HG02642 (cell line): Measurements from ENCODE around the gene STEAP1B.
A peak's percentile ranks its signal among the peaks of the same experiment; 100 is the strongest.
"Not testable (repeated sequence)": the region's sequence is repeated elsewhere in the genome, so short reads cannot be mapped to it uniquely, and the experiment has no call there.

ENCODE experiments used
- ATAC-seq: cut with Tn5 transposase; IDR thresholded peaks from one replicate; pipeline ENCODE4 v1.9.1; 2021; ENCODE audit warnings: mild to moderate bottlenecking; ENCODE audit not compliant: unreplicated experiment, poor library complexity

The STEAP1B gene

GRCh38 chr7:22499888-22500689, at the start of gene STEAP1B:
Gene STEAP1B, minus strand, starts transcription at chr7:22500188. Its CDS starts 5,333 bp downstream, at chr7:22494855.
- ATAC-seq, result peak; percentile 98

GRCh38 chr7:22549051-22549450, 49.1 kb upstream of the STEAP1B start:
- ATAC-seq, result no peak

- no peak for ATAC-seq
Observed at GRCh38 chr7:22548313-22548712, 48.3 kb upstream of the STEAP1B start.

- no peak for ATAC-seq
Observed at GRCh38 chr7:22546769-22547168, 46.8 kb upstream of the STEAP1B start.

DNA sequence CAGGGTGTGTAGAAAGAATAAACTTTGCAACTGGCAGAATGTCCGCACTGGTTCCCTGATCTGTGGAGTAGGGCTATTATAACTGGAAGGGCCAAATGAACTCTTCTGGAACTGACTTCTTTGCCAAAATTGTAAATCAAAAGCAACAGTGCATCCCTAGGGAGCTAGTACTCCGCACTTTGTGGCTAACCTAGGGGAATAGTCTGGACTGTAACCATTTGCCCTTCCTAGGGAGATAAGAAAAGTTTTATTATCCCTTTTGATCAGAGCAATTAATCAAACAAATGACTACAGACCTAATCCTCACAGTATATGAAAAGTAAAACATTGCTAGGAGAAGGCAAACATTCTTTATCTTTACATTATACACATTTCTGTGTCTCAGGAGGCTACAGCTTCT, 45.5 kb upstream of the STEAP1B start:
- no peak for ATAC-seq

DNA sequence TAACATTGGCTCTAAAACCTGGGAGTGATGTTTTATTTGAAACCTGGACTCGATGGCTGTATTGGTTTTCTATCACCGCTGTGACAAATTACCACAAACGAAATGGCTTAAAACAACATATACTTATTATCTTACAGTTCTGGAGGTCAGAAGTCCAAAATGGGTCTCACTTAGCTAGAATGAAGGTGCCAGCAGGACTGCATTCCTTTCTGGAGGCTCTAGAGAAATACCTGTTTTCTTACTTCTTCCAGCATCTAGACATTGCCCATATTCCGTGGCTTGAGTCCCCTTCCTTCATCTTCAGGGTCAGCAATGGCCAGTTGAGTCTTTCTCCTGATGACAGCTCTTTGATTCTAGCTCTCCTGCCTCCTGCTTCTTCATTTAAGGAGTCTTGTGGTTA, 44.3 kb upstream of the STEAP1B start:
- no peak for ATAC-seq

DNA sequence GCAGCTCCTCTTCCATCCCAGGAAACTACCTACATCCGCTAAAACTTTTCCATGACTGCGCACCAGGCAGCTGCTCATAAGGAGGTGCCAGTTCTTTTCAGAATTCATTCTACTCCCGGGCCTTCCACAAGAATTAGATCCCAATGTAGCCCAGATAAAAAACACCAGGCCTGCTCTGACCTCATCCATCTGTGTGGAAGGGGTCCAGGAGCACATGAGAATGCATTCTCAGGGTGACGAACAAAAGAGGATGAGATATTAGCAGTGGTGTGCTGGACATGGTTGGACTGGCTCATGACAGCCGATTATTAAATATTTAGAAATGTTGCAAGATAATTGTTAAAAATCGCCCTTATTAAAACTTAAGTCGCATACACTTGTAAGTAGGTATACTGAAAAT, 43.2 kb upstream of the STEAP1B start:
- ATAC-seq, result no peak

GRCh38 chr7:22542669-22543068, 42.7 kb upstream of the STEAP1B start:
- ATAC-seq, result no peak

- no peak for ATAC-seq
Observed at GRCh38 chr7:22542254-22542653, 42.3 kb upstream of the STEAP1B start.

- no peak for ATAC-seq
Observed at GRCh38 chr7:22541789-22542188, 41.8 kb upstream of the STEAP1B start.

DNA sequence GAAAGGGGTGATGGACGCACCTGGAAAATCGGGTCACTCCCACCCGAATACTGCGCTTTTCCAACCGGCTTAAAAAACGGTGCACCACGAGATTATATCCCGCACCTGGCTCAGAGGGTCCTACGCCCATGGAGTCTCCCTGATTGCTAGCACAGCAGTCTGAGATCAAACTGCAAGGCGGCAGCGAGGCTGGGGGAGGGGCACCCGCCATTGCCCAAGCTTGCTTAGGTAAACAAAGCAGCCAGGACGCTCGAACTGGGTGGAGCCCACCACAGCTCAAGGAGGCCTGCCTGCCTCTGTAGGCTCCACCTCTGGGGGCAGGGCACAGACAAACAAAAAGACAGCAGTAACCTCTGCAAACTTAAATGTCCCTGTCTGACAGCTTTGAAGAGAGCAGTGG, 28.5 kb upstream of the STEAP1B start:
- ATAC-seq, result not testable (repeated sequence)

DNA sequence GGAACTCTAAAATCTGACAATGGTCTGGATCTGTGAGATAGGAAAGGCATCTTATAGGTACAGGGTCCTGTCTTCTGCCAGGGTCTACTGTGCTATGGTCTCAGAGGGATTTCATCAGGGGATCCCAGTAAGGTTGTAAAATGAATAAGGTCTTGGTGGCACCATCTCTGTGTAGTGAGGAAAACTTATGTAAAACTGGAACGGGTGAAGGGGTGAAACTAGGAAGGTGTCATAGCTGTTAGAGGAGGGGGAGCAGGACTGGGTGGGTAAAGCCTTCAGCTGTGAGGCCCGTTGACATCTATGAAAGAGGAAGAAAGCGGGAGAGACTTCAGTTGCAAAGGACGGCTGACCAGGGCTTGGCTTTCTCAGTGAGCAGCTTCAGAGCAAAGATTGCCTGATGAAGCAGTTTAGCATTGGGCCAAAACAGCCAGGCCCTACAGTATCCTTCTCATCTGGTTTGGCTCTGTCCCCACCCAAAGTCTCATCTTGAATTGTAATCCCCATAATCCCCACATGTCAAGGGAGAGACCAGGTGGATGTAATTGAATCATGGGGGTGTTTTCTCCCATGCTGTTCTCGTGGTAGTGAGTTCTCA, 24.5 kb upstream of the STEAP1B start:
- not testable (repeated sequence) for ATAC-seq

- ATAC-seq, result not testable (repeated sequence)
Observed at GRCh38 chr7:22523478-22524352, 23.7 kb upstream of the STEAP1B start.

DNA sequence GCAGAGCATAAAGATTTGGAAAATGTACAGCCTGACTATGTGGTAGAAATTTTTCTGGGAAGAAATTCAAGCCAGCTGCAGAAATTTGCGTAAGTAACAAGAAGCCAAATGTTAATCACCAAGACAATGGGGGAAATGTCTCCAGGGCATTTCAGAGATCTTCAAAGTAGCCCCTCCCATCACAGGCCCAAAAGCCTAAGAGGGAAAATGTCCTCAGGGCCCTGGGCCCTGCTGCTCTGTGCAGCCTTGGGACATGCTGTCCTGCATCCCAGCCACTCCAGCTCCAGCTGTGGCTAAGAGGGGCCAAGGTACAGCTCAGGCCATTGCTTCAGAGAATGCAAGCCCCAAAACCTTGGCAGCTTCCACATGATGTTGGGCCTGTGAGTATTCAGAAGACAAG, 19.6 kb upstream of the STEAP1B start:
- not testable (repeated sequence) for ATAC-seq

GRCh38 chr7:22516950-22517349, 17.0 kb upstream of the STEAP1B start:
- ATAC-seq, result not testable (repeated sequence)

DNA sequence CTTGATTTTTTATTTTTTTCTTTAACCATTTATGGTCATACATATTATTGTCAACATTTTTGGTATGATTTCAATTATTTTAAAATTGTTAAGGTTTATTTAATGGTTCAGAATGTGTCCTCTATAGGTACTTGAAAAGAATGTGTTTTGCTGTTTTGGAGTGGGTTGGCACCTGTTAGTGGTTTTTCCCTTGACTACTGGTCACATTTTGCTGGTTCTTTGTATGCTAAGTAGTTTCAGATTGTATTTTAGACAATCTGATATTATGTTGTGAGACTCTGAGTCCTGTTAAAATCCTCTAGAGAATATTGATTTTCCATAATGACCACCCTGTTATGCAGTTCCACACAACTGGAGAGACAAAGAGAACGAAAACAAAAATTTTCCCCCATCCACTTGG, 15.0 kb upstream of the STEAP1B start:
- ATAC-seq, result not testable (repeated sequence)

DNA sequence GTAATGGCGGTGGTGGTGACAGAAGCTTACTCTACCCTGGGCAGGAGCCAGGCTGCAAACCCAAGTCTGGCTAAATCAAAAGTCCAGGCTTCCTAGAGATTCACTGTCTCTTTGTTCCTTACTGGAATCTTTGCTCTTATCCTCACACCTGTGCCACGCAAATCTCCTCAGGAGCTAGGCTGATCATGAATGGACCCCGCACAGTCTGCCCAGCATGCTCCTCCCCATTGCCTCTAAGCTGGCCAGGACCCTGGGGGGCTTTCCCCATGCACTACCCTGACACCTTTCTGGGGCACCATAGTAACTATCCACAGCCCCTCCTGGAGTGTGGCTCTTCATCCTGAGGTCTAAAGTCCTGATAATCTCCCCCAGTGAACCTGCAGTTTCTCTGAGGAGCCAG, 7.3 kb upstream of the STEAP1B start:
- not testable (repeated sequence) for ATAC-seq

DNA sequence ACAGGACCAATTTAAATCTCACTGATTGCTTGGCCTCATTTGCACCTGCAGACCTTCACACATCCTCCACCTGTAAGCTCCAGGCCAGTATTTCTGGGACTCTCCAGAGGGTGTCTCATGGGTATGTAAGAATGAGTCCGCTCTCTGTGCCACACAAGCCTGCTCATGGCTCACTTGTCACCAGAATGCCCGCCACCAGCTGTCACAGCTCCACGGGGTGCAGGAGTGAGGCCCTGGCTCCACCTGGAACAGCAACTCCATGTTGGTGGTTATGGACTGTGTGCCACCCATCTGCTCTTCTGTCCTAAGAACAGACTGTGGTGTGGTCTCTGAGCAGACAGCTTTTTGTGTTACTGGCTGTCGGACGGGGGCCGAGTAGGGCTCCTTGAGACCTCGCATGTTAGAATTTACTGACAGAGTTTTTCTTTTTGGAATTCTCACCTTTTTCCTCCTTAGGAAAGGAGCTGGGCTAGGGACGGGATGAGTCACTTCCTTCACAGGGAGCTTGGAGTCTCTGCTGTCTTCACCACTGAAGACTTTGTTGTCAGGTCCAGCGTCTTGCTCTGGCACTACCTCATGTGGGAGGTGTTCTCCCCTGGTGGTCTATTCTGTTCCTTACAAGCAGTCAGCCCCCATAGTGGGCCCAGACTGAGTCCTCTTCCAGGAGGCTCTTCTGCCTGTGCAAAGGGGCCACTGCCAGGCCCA, 6.5 kb upstream of the STEAP1B start:
- ATAC-seq, result not testable (repeated sequence)

- not testable (repeated sequence) for ATAC-seq
Observed at GRCh38 chr7:22504519-22504918, 4.5 kb upstream of the STEAP1B start.

DNA sequence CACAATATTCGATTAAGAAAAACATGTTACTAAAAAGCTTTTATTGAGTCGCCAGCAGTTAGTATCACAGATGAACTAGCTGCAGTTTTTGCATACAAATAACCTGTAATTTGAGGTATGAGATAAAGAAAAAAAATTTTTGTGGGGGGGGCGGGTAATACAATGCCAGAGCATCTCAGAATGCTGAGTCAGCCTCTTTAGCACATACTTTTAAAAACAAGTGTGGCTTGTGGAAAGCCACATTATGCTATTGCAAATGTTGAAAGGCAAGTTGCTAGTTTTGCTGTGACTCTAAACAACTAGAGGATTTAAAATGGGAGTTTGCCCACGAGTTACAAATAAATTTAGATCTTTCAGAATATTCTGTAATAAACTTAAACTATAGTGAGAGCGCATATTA, 2.1 kb upstream of the STEAP1B start:
- not testable (repeated sequence) for ATAC-seq
